BE2C (cell line): ENCODE data around the gene MYEOV.

Experiments
- DNase-seq: peaks from one replicate; pipeline ENCODE4 v3.0.0-alpha.2; 2020
- H3K27me3 ChIP-seq: fragments of 250-450 bp; sonication (Bioruptor Pico); 2 replicates; pipeline ENCODE4 v1.5.1; 2020; ENCODE audit warnings: mild to moderate bottlenecking
- H3K36me3 ChIP-seq: fragments of 250-450 bp; sonication (Bioruptor Pico); 2 replicates; pipeline ENCODE4 v1.5.1; 2020; ENCODE audit warnings: mild to moderate bottlenecking
- H3K4me1 ChIP-seq: fragments of 250-450 bp; sonication (Bioruptor Pico); 2 replicates; pipeline ENCODE4 v1.5.1; 2020
- H3K4me3 ChIP-seq: 2 replicates; pipeline ENCODE4 v1.5.1; 2011; ENCODE audit warnings: low read depth, low read length
- H3K9me3 ChIP-seq: fragments of 250-450 bp; sonication (Bioruptor Pico); 2 replicates; pipeline ENCODE4 v1.5.1; 2020
- TF ChIP-seq, protein P1 (sequence below): IDR thresholded peaks from 2 replicates; pipeline ENCODE4 v1.5.1; 2012; ENCODE audit warnings: mild to moderate bottlenecking, low read depth, low read length

Gene MYEOV

GRCh38 chr11:69328231-69328630 is 34.3 kb downstream of the MYEOV start:
- DNase-seq: no peak
- no peaks in the 10 kb centered on the region for H3K36me3 ChIP-seq
- H3K9me3 ChIP-seq: no peaks in the 10 kb centered on the region
- no peaks in the 10 kb centered on the region for H3K27me3 ChIP-seq
- H3K4me3 ChIP-seq: no peak overlapping the region
- H3K4me1 ChIP-seq: no peaks in the 10 kb centered on the region
- TF ChIP-seq, protein P1, sequence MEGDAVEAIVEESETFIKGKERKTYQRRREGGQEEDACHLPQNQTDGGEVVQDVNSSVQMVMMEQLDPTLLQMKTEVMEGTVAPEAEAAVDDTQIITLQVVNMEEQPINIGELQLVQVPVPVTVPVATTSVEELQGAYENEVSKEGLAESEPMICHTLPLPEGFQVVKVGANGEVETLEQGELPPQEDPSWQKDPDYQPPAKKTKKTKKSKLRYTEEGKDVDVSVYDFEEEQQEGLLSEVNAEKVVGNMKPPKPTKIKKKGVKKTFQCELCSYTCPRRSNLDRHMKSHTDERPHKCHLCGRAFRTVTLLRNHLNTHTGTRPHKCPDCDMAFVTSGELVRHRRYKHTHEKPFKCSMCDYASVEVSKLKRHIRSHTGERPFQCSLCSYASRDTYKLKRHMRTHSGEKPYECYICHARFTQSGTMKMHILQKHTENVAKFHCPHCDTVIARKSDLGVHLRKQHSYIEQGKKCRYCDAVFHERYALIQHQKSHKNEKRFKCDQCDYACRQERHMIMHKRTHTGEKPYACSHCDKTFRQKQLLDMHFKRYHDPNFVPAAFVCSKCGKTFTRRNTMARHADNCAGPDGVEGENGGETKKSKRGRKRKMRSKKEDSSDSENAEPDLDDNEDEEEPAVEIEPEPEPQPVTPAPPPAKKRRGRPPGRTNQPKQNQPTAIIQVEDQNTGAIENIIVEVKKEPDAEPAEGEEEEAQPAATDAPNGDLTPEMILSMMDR: no peak

- Histone ChIP-seq H3K9me3 (no peaks in the 10 kb centered on the region), H3K27me3 (no peaks in the 10 kb centered on the region), H3K4me1 (no peaks in the 10 kb centered on the region), H3K4me3 (no peak overlapping the region), H3K36me3 (no peaks in the 10 kb centered on the region)
- no peak for DNase-seq
- TF ChIP-seq, protein P1: no peak
Measured at GRCh38 chr11:69329581-69329980, 35.6 kb downstream of the MYEOV start.

- no peak overlapping the region for H3K4me3 ChIP-seq
Measured at GRCh38 chr11:69330330-69330729, 36.4 kb downstream of the MYEOV start.

GRCh38 chr11:69333149-69333710 is 39.3 kb downstream of the MYEOV start:
- Histone ChIP-seq H3K9me3 (no peaks in the 10 kb centered on the region), H3K36me3 (no peaks in the 10 kb centered on the region), H3K4me1 (no peaks in the 10 kb centered on the region), H3K27me3 (no peaks in the 10 kb centered on the region), H3K4me3 (no peak overlapping the region)
- TF ChIP-seq, protein P1: no peak
- DNase-seq: no peak

More at GRCh38 chr11:69330330-69330729, 36.4 kb downstream of the MYEOV start:
- H3K4me1 ChIP-seq: no peaks in the 10 kb centered on the region
- no peaks in the 10 kb centered on the region for H3K36me3 ChIP-seq
- no peaks in the 10 kb centered on the region for H3K27me3 ChIP-seq
- TF ChIP-seq, protein P1: no peak
- no peak for DNase-seq
- no peaks in the 10 kb centered on the region for H3K9me3 ChIP-seq

- no peaks in the 10 kb centered on the region for H3K36me3 ChIP-seq
- DNase-seq: no peak
- H3K27me3 ChIP-seq: no peaks in the 10 kb centered on the region
- no peak overlapping the region for H3K4me3 ChIP-seq
- no peaks in the 10 kb centered on the region for H3K4me1 ChIP-seq
- no peaks in the 10 kb centered on the region for H3K9me3 ChIP-seq
- TF ChIP-seq, protein P1: no peak
Measured at GRCh38 chr11:69333879-69334278, 39.9 kb downstream of the MYEOV start.

DNA sequence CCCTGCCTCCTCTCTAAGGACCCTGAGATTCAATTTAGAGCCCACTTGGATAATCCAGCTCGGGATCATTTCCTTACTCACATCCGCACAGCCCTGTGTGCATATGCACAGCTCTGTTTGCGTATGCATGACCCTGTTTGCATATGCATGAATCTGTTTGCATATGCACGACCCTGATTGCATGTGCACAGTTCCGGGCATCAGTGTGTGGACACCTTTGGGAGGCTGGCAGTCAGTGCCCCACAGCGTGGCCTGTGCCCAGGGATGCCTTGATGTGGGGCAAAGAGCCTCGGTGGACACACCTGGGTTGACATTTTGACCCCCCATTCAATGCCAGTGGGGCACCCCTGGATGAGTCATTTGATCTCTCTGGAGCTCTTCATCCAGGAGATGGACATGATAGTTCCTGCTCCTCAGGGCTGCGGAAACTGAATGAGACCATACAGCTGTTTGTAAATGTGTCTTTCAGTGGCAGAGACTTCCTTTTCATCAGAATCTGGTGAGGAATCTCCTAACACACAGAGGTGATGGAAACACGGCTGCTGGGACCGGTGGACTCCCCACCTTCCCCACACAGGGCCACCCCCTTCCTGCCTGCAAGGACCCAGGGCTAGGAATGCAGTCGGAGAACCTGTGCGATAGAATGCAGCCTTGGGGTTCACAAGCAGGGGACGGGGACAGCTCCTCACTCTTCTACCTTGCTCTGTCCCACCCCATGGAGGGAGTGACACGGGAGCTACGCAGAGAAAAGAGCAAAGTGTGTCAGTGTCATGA is 41.2 kb downstream of the MYEOV start:
- Histone ChIP-seq H3K4me1 (no peaks in the 10 kb centered on the region), H3K4me3 (no peak overlapping the region), H3K36me3 (no peaks in the 10 kb centered on the region), H3K9me3 (no peaks in the 10 kb centered on the region), H3K27me3 (no peaks in the 10 kb centered on the region)
- TF ChIP-seq, protein P1: no peak
- no peak for DNase-seq
